Measurements from ENCODE around the gene PLXNA1.

GRCh38 chr3:126990024-126990700, 7.2 kb downstream of the PLXNA1 start:
- TF ChIP-seq SIN3A (IDR thresholded peaks at IDR 0.05; ENCODE audit: borderline replicate concordance, insufficient read depth, low read depth, low read length): no peak
- TF ChIP-seq, protein P1, sequence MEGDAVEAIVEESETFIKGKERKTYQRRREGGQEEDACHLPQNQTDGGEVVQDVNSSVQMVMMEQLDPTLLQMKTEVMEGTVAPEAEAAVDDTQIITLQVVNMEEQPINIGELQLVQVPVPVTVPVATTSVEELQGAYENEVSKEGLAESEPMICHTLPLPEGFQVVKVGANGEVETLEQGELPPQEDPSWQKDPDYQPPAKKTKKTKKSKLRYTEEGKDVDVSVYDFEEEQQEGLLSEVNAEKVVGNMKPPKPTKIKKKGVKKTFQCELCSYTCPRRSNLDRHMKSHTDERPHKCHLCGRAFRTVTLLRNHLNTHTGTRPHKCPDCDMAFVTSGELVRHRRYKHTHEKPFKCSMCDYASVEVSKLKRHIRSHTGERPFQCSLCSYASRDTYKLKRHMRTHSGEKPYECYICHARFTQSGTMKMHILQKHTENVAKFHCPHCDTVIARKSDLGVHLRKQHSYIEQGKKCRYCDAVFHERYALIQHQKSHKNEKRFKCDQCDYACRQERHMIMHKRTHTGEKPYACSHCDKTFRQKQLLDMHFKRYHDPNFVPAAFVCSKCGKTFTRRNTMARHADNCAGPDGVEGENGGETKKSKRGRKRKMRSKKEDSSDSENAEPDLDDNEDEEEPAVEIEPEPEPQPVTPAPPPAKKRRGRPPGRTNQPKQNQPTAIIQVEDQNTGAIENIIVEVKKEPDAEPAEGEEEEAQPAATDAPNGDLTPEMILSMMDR (IDR thresholded peaks at IDR 0.05): no peak
- no peak for TF ChIP-seq POLR2AphosphoS5 (IDR thresholded peaks at IDR 0.05; ENCODE audit: low read depth, low read length)
- no peak for TF ChIP-seq REST (IDR thresholded peaks at IDR 0.05; ENCODE audit: insufficient read depth in 1 of 2, low read depth in 2 of 2, low read length in 1 of 2)

Data from Panc1 (cell line).